ENCODE results near the gene SKP1.
"Not testable (repeated sequence)": the region's sequence is repeated elsewhere in the genome, so short reads cannot be mapped to it uniquely, and the experiment has no call there.

Gene SKP1

DNA sequence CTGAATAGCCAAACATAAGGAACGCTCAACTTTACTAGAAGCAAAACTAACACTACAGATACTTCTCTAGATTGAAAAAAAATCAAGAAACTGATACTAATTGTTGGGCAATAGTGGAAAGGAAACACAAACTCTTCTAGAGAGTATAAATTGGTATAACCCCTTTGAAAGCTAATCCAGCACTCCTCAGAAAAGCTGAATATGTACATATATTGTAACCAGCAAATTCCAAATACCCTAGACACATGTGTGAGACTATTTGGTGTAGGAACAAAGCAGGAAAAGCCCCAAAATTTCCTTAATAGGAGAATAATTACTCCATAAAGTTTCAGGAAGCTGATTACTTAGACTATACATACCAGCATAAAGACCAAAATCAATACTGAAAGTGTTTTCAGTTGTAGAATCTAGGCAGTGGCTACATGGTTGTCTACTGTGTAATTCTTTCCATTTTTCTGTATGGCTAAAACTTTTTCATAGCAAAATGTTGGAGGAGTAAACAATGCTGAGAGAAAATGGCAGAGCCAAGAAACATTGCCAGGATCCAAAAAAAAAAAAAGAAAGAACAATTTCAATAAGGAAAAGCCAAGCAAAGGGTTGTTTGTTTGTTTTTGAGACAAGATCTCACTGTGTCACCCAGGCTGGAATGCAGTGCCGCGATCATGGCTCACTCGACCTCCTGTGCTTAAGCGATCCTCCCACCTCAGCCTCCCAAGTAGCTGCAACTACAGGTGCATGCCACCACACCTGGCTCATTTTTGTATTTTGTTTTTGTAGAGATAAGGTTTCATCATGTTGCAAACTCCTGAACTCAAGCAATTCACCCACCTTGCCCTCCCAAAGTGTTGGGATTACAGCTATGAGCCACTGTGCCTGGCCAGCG lies 15.0 kb downstream of the SKP1 start:
- Mint-ChIP-seq H3K27me3 (ENCODE audit: low read depth) (no peaks in the 10 kb centered on the region), H3K4me1 (ENCODE audit: low read depth) (peaks cover 4% of the 10 kb centered on the region), H3K36me3 (ENCODE audit: low read depth) (peaks cover 52% of the 10 kb centered on the region), H3K27ac (no peak overlapping the region), H3K4me3 (no peak overlapping the region), H3K9me3 (peaks cover 7% of the 10 kb centered on the region)
- no peak for DNase-seq (ENCODE audit: low spot score)

GRCh38 chr5:134153657-134154056 lies 23.1 kb downstream of the SKP1 start:
- no peak for DNase-seq (ENCODE audit: low spot score)
- no peaks in the 10 kb centered on the region for H3K27me3 Mint-ChIP-seq (ENCODE audit: low read depth)
- H3K27ac Mint-ChIP-seq, result no peak overlapping the region
- H3K36me3 Mint-ChIP-seq (ENCODE audit: low read depth), result peaks cover 56% of the 10 kb centered on the region
- H3K4me3 Mint-ChIP-seq, result no peak overlapping the region
- peaks cover 6% of the 10 kb centered on the region for H3K4me1 Mint-ChIP-seq (ENCODE audit: low read depth)
- no peaks in the 10 kb centered on the region for H3K9me3 Mint-ChIP-seq

DNA sequence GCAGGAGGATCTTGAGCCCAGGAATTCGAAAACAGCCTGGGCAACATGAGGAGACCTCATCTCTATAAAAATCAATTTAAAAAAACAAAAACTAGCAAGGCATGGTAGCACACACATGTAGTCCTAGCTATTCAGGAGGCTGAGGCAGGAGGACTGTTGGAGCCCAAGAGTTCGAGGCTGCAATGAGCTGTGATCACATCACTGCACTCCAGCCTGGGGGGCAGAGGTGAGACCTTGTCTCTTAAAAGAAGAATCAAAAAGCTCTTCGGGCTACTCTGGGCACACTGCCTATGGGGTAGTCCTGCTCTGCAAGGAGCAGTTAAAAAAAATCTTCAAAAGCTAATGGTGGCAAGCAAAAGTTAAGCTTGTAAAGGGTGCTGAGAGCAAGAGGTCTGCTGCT lies 23.5 kb downstream of the SKP1 start:
- Mint-ChIP-seq H3K4me3 (no peak overlapping the region), H3K27ac (no peak overlapping the region), H3K9me3 (no peaks in the 10 kb centered on the region), H3K36me3 (ENCODE audit: low read depth) (peaks cover 55% of the 10 kb centered on the region), H3K4me1 (ENCODE audit: low read depth) (peaks cover 6% of the 10 kb centered on the region), H3K27me3 (ENCODE audit: low read depth) (no peaks in the 10 kb centered on the region)
- no peak for DNase-seq (ENCODE audit: low spot score)

DNA sequence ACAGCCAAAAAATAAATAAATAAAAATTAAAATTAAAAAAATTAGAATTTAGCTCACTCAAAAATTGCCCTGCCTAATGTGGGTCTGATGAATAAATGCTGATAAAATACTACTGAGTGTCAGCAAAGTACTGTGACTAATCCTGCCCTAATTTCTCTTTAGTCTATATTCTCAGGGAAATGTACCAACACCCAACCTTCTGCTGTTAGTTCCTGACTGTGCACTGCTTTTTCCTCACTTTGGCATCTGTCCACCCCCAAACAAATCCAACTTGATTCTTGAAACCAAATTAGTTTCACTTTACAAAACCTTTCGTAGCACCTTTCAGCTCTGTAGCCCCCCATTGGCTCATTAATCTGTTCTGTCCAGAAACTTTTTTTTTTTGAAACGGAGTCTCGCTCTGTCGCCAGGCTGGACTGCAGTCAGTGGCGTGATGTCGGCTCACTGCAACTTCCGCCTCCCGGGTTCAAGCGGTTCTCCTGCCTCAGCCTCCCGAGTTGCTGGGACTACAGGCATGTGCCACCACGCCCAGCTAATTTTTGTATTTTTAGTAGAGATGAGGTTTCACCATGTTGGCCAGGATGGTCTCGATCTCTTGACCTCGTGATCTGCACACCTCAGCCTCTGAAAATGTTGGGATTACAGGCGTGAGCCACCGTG lies 24.4 kb downstream of the SKP1 start:
- not testable (repeated sequence) for H3K4me3 Mint-ChIP-seq; H3K27me3 Mint-ChIP-seq (ENCODE audit: low read depth); H3K27ac Mint-ChIP-seq; H3K9me3 Mint-ChIP-seq; H3K4me1 Mint-ChIP-seq (ENCODE audit: low read depth); DNase-seq (ENCODE audit: low spot score)
- H3K36me3 Mint-ChIP-seq (ENCODE audit: low read depth), result peaks cover 48% of the 10 kb centered on the region

DNA sequence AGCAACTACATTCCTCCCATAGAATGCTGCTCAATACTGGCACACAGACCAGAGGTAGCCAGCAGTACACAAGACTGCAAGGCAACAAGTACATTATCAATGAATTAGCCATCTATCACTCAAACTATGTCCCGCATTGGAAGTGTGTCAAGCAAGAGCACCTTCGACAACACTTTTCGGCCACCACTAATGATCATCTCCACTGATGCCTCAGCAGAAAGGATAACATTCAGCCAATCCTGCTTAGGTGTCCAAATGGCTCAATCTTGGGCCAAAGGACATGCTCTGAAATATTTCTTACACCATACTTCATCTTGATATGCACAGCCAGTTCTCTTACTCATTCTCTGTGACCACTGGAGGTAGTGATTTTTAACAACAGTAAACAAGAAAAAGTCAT lies 25.0 kb downstream of the SKP1 start:
- H3K36me3 Mint-ChIP-seq (ENCODE audit: low read depth), result peaks cover 49% of the 10 kb centered on the region
- H3K9me3 Mint-ChIP-seq, result no peaks in the 10 kb centered on the region
- no peak overlapping the region for H3K27ac Mint-ChIP-seq
- H3K4me1 Mint-ChIP-seq (ENCODE audit: low read depth), result peaks cover 6% of the 10 kb centered on the region
- no peak for DNase-seq (ENCODE audit: low spot score)
- H3K27me3 Mint-ChIP-seq (ENCODE audit: low read depth), result no peaks in the 10 kb centered on the region
- H3K4me3 Mint-ChIP-seq, result no peak overlapping the region

GRCh38 chr5:134149571-134150303 lies 27.0 kb downstream of the SKP1 start:
- no peaks in the 10 kb centered on the region for H3K9me3 Mint-ChIP-seq
- DNase-seq (ENCODE audit: low spot score), result no peak
- peaks cover 46% of the 10 kb centered on the region for H3K36me3 Mint-ChIP-seq (ENCODE audit: low read depth)
- peak overlapping the region; percentile 47 for H3K27ac Mint-ChIP-seq
- H3K27me3 Mint-ChIP-seq (ENCODE audit: low read depth), result no peaks in the 10 kb centered on the region
- H3K4me3 Mint-ChIP-seq, result no peak overlapping the region
- H3K4me1 Mint-ChIP-seq (ENCODE audit: low read depth), result peaks cover 8% of the 10 kb centered on the region

- H3K4me3 Mint-ChIP-seq, result no peak overlapping the region
- DNase-seq (ENCODE audit: low spot score), result no peak
- H3K27ac Mint-ChIP-seq, result no peak overlapping the region
- H3K4me1 Mint-ChIP-seq (ENCODE audit: low read depth), result peaks cover 8% of the 10 kb centered on the region
- H3K9me3 Mint-ChIP-seq, result no peaks in the 10 kb centered on the region
- no peaks in the 10 kb centered on the region for H3K27me3 Mint-ChIP-seq (ENCODE audit: low read depth)
- H3K36me3 Mint-ChIP-seq (ENCODE audit: low read depth), result peaks cover 46% of the 10 kb centered on the region
Measured at GRCh38 chr5:134148986-134149539, 27.7 kb downstream of the SKP1 start.

DNA sequence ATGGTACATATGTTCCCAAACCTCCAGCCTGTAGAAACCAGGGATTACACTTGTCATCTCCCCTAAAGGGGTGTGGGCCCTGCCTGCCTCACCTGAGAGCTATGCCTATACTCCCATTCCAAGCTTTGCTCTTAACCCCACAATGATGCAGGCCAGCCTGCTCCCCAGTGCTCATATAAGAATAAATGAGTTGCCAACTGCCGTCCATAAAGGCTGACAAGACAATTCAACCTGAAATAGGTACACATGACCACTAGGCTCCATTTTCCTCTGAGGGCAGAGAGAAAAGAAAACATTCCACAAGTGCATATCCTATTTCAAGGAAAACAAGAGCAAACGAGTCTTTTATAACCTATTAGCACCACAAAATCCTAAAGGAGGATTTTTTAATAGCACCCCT lies 28.4 kb downstream of the SKP1 start:
- Mint-ChIP-seq H3K4me3 (no peak overlapping the region), H3K27me3 (ENCODE audit: low read depth) (no peaks in the 10 kb centered on the region), H3K9me3 (no peaks in the 10 kb centered on the region), H3K4me1 (ENCODE audit: low read depth) (peaks cover 8% of the 10 kb centered on the region), H3K27ac (no peak overlapping the region), H3K36me3 (ENCODE audit: low read depth) (peaks cover 39% of the 10 kb centered on the region)
- no peak for DNase-seq (ENCODE audit: low spot score)

- Mint-ChIP-seq H3K36me3 (ENCODE audit: low read depth) (peaks cover 35% of the 10 kb centered on the region), H3K27ac (no peak overlapping the region), H3K27me3 (ENCODE audit: low read depth) (no peaks in the 10 kb centered on the region), H3K4me3 (no peak overlapping the region), H3K9me3 (no peaks in the 10 kb centered on the region), H3K4me1 (ENCODE audit: low read depth) (peaks cover 8% of the 10 kb centered on the region)
- no peak for DNase-seq (ENCODE audit: low spot score)
Measured at GRCh38 chr5:134146651-134147518, 29.9 kb downstream of the SKP1 start.

DNA sequence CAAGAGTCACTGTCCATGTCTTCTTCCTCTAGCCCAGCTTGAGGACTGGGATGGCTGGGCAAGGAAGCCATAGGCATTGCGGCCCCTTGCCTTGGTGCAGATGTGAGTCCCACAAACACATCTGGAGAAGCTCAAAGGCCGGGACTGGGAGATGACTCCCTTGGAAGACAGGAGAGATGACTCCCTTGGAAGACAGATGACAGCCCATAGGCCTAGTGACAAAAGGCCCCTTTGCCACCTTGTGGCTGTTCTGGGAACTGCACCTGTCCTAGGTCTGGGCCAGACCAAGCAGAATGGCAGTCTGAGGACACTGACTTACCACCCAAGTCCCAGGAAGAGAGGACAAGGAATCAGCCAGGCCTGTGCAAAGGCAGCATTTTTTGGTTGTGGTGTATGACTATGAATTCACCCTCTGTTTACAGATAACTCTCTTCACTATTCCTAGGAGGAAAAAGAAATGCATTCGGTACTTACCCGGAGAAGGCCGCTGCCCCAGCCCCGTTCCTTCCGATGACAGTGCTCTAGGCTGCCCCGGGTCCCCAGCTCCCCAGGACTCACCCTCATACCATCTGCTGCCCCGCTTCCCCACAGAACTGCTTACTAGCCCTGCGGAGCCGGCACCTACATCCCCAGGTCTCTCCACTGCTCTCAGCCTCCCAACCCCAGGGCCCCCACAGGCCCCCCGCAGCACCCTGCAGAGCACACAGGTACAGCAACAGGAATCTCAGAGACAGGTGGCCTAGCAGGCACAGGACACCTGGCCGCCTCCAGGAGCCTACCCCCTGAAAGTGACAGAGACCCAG lies 30.8 kb downstream of the SKP1 start:
- peaks cover 6% of the 10 kb centered on the region for H3K4me1 Mint-ChIP-seq (ENCODE audit: low read depth)
- DNase-seq (ENCODE audit: low spot score), result peak; percentile 63
- H3K36me3 Mint-ChIP-seq (ENCODE audit: low read depth), result peaks cover 32% of the 10 kb centered on the region
- H3K27ac Mint-ChIP-seq, result peak overlapping the region; percentile 11
- H3K9me3 Mint-ChIP-seq, result no peaks in the 10 kb centered on the region
- no peaks in the 10 kb centered on the region for H3K27me3 Mint-ChIP-seq (ENCODE audit: low read depth)
- H3K4me3 Mint-ChIP-seq, result no peak overlapping the region

DNA sequence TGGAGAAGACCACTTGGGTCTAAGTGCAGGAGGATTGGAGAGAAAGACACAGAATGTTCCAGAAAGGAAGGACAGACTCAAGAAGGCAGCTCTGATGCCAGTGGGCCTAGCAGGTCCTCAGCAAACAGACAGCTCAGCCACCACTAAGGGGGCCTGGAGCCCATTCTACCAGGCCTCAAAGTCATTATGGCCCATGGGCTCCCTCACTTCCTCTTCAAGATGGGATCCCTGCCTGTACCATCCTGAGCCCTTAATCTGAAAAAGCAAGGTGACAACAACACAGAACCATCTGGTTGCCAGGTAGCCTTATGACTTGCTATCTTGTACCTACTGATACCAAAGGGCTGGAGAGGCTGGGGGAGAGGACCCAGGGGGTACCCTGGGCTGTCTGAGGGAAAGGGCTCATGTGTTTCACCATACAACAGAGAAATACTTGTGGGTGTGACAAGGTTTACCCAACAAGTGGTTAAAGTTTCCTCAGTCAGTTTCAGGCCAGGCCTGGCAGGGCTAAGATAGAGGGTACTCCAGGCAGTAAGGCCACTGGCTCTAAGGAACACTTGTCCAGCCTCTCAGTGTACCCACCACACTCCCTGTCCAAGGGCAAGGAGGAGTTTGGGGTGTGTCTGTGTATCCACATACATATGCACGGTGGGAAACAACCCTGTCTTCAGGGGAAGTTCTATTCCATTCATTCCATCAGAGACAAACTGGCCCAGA lies 31.6 kb downstream of the SKP1 start:
- H3K27me3 Mint-ChIP-seq (ENCODE audit: low read depth), result no peaks in the 10 kb centered on the region
- H3K9me3 Mint-ChIP-seq, result no peaks in the 10 kb centered on the region
- peak overlapping the region; percentile 50 for H3K27ac Mint-ChIP-seq
- no peak overlapping the region for H3K4me3 Mint-ChIP-seq
- DNase-seq (ENCODE audit: low spot score), result no peak
- peaks cover 33% of the 10 kb centered on the region for H3K36me3 Mint-ChIP-seq (ENCODE audit: low read depth)
- peaks cover 8% of the 10 kb centered on the region for H3K4me1 Mint-ChIP-seq (ENCODE audit: low read depth)
